ENCODE results near the gene GSG1L2. TPM values are rescaled to one million over a fixed set of nuclear protein-coding genes. Genes with fewer than 3 reads are reported as not detected.

Gene GSG1L2
- polyA plus RNA-seq, 1 donor (not counting 4 experiments of a cell fraction or from before 2014, with no cell fraction given): not detected

GRCh38 chr17:9771465-9771864 lies 50.4 kb downstream of the GSG1L2 start:
- no peaks in the 10 kb centered on the region for H3K79me2 ChIP-seq (ENCODE audit: control insufficient read depth, insufficient read depth, low read length)
- TF ChIP-seq EZH2 (IDR thresholded peaks at IDR 0.05; ENCODE audit: low read length) (no peak), CTCF (optimal IDR thresholded peaks at IDR 0.05 in 1 of 3, IDR thresholded peaks at IDR 0.05 in 1 of 3, conservative IDR thresholded peaks at IDR 0.05 in 1 of 3; ENCODE audit: extremely low read depth in 1 of 3, insufficient read depth in 2 of 3, low read length in 3 of 3) (no peak)
- dilution Hi-C loops (cut with MboI; ENCODE audit: extremely low pct_ligation_motif_present, low sequenced_read_pairs): no loop called here
- no peaks in the 10 kb centered on the region for H3K4me1 ChIP-seq (ENCODE audit: control insufficient read depth, extremely low read depth, insufficient read depth, low read length)
- no peak overlapping the region for H3K4me3 ChIP-seq (ENCODE audit: control insufficient read depth in 2 of 3, extremely low read depth in 1 of 3, insufficient read depth in 2 of 3, low read depth in 1 of 3, low read length in 3 of 3)
- no peaks in the 10 kb centered on the region for H3K9me3 ChIP-seq (ENCODE audit: control insufficient read depth, low read depth, low read length)
- no peak for FAIRE-seq
- DNase-seq (ENCODE audit: low read depth, low spot score): no peak
- H3K27me3 ChIP-seq (ENCODE audit: control insufficient read depth, extremely low read depth, insufficient read depth, low read length): no peaks in the 10 kb centered on the region
- H3K9me1 ChIP-seq (ENCODE audit: control insufficient read depth, extremely low read depth, insufficient read depth, low read length): no peaks in the 10 kb centered on the region
- no peaks in the 10 kb centered on the region for H4K20me1 ChIP-seq (ENCODE audit: control insufficient read depth, extremely low read depth, insufficient read depth, low read length)
- H2AFZ ChIP-seq (ENCODE audit: control insufficient read depth, low read length): no peak overlapping the region
- H3K27ac ChIP-seq (ENCODE audit: control insufficient read depth, insufficient read depth, low read length): no peak overlapping the region
- H3K36me3 ChIP-seq (ENCODE audit: control insufficient read depth in 2 of 2, extremely low read depth in 1 of 2, insufficient read depth in 2 of 2, low read length in 2 of 2): no peaks in the 10 kb centered on the region
- H3K9ac ChIP-seq (ENCODE audit: control insufficient read depth, extremely low read depth, insufficient read depth, low read length): no peak overlapping the region
- no peak overlapping the region for H3K4me2 ChIP-seq (ENCODE audit: control insufficient read depth, extremely low read depth, insufficient read depth, low read depth, low read length)

DNA sequence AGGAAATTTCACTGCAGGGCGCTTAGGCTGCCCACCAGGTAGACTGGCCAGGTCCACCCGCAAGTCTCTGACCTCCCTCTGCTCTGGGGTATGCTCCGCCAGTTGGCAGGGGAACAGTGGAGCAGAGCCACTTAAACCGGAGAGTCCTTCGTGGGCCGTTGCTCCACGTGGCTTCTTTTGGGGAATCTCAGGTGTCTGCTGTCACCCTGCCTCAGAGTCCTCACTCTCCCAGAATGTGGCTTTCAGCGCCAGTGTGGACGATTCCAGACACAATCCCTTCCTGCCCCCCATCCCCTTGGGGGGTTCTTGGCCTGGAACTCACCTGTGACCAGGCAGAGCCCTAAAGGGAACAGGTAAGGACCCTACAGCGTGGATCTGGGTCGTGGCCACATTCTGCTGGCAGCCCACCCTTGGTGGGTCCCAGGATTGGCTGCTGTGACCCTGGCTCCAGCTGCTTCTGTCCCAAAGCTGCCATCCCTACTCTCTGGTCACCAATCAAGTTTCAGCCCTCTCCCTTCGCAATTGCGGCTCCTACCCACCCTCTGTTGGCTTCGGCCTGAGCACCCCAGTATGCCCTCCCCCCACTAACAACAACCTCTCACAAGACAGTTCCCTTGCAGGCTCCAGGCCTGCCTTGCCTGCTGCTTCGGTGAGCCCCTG lies 52.7 kb downstream of the GSG1L2 start:
- no peaks in the 10 kb centered on the region for H3K36me3 ChIP-seq (ENCODE audit: control insufficient read depth in 2 of 2, extremely low read depth in 1 of 2, insufficient read depth in 2 of 2, low read length in 2 of 2)
- DNase-seq (ENCODE audit: low read depth, low spot score) (no peak), FAIRE-seq (no peak)
- H3K9ac ChIP-seq (ENCODE audit: control insufficient read depth, extremely low read depth, insufficient read depth, low read length): no peak overlapping the region
- no peak overlapping the region for H3K27ac ChIP-seq (ENCODE audit: control insufficient read depth, insufficient read depth, low read length)
- H3K27me3 ChIP-seq (ENCODE audit: control insufficient read depth, extremely low read depth, insufficient read depth, low read length): no peaks in the 10 kb centered on the region
- dilution Hi-C loops (cut with MboI; ENCODE audit: extremely low pct_ligation_motif_present, low sequenced_read_pairs): no loop called here
- no peaks in the 10 kb centered on the region for H3K9me3 ChIP-seq (ENCODE audit: control insufficient read depth, low read depth, low read length)
- no peaks in the 10 kb centered on the region for H3K79me2 ChIP-seq (ENCODE audit: control insufficient read depth, insufficient read depth, low read length)
- no peaks in the 10 kb centered on the region for H4K20me1 ChIP-seq (ENCODE audit: control insufficient read depth, extremely low read depth, insufficient read depth, low read length)
- no peaks in the 10 kb centered on the region for H3K9me1 ChIP-seq (ENCODE audit: control insufficient read depth, extremely low read depth, insufficient read depth, low read length)
- no peaks in the 10 kb centered on the region for H3K4me1 ChIP-seq (ENCODE audit: control insufficient read depth, extremely low read depth, insufficient read depth, low read length)
- no peak overlapping the region for H2AFZ ChIP-seq (ENCODE audit: control insufficient read depth, low read length)
- H3K4me2 ChIP-seq (ENCODE audit: control insufficient read depth, extremely low read depth, insufficient read depth, low read depth, low read length): no peak overlapping the region
- no peak for TF ChIP-seq EZH2 (IDR thresholded peaks at IDR 0.05; ENCODE audit: low read length)
- H3K4me3 ChIP-seq (ENCODE audit: control insufficient read depth in 2 of 3, extremely low read depth in 1 of 3, insufficient read depth in 2 of 3, low read depth in 1 of 3, low read length in 3 of 3): no peak overlapping the region

Measured in keratinocyte (primary cell).